ENCODE results near the gene SLC25A47. TPM values are rescaled to one million over a fixed set of nuclear protein-coding genes. Genes with fewer than 3 reads are reported as not detected.

SLC25A47 gene
- total and polyA plus RNA-seq, 2 donors (not counting 3 experiments of a cell fraction or from before 2014, with no cell fraction given), result not detected

DNA sequence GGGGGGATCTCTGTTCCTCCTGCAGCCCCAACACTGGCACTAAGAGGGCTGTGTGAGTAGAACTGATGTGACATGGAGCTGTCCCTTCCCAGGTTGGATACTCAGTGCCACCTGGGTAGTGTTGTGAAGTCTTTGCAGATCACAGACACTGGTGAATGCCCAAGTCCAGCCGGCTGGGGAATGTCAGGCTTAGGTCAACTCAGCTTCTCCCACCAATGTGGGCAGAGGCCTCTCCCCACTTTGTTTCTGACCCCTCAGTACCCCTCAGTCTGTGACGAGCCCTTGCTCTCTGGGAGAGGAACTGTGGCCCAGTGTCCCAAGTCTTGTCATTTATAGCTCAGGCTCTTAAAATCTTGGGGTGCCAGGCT is 28.2 kb upstream of the SLC25A47 start:
- POLR2A ChIA-PET, result no interaction called here
- H3K4me3 ChIP-seq (replicated peaks in 1 of 3; ENCODE audit: insufficient read depth in 1 of 3, low read depth in 1 of 3, low read length in 3 of 3), result no peak overlapping the region
- H3K79me2 ChIP-seq (ENCODE audit: control insufficient read depth, insufficient read depth, low read length), result no peaks in the 10 kb centered on the region
- FAIRE-seq, result no peak
- H3K4me1 ChIP-seq (ENCODE audit: control insufficient read depth, extremely low read depth, insufficient read depth, low read length), result no peaks in the 10 kb centered on the region
- no peak overlapping the region for H2AFZ ChIP-seq (ENCODE audit: low read depth, low read length)
- BruUV-seq (replicated peaks), result no TSS peak
- no peaks in the 10 kb centered on the region for H3K9me1 ChIP-seq (replicated peaks; ENCODE audit: control insufficient read depth, extremely low read depth, insufficient read depth, low read length)
- H3K27me3 ChIP-seq (ENCODE audit: control insufficient read depth in 2 of 2, insufficient read depth in 2 of 2, low read length in 2 of 2), result no peaks in the 10 kb centered on the region
- dilution Hi-C loops (cut with MboI; ENCODE audit: extremely low pct_ligation_motif_present, low sequenced_read_pairs), result no loop called here
- no peak overlapping the region for H3K9ac ChIP-seq (replicated peaks; ENCODE audit: extremely low read depth, insufficient read depth, low read length)
- H3K4me2 ChIP-seq (ENCODE audit: insufficient read depth, low read length), result no peak overlapping the region
- TF ChIP-seq POLR2A (IDR thresholded peaks at IDR 0.05; ENCODE audit: low read depth, low read length) (no peak), EZH2 (IDR thresholded peaks at IDR 0.05; ENCODE audit: borderline replicate concordance, low read depth, low read length, severe bottlenecking) (no peak)
- TF ChIP-seq, protein P1, sequence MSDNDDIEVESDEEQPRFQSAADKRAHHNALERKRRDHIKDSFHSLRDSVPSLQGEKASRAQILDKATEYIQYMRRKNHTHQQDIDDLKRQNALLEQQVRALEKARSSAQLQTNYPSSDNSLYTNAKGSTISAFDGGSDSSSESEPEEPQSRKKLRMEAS (IDR thresholded peaks at IDR 0.05; ENCODE audit: insufficient read depth, insufficient read length), result no peak
- H3K27ac ChIP-seq (ENCODE audit: insufficient read depth, low read depth, low read length), result no peak overlapping the region
- peaks cover 0 to 51% of the 10 kb centered on the region in 2 experiments for H3K36me3 ChIP-seq (ENCODE audit: control insufficient read depth in 2 of 2, extremely low read depth in 1 of 2, insufficient read depth in 2 of 2, low read length in 2 of 2)
- DNase-seq (ENCODE audit: low read depth, low spot score), result no peak
- intact Hi-C loops (cut with micrococcal nuclease), result no loop called here
- CTCF ChIA-PET, result interaction anchor here (5.5 kb wide), 1 partner anchor 10 kb away, joined by 28 read pairs; no protein-coding TSS in a partner anchor
- H3K9me3 ChIP-seq (replicated peaks; ENCODE audit: control insufficient read depth, insufficient read depth, low read length), result no peaks in the 10 kb centered on the region
- H4K20me1 ChIP-seq (replicated peaks; ENCODE audit: control insufficient read depth, extremely low read depth, insufficient read depth, low read length), result no peaks in the 10 kb centered on the region

DNA sequence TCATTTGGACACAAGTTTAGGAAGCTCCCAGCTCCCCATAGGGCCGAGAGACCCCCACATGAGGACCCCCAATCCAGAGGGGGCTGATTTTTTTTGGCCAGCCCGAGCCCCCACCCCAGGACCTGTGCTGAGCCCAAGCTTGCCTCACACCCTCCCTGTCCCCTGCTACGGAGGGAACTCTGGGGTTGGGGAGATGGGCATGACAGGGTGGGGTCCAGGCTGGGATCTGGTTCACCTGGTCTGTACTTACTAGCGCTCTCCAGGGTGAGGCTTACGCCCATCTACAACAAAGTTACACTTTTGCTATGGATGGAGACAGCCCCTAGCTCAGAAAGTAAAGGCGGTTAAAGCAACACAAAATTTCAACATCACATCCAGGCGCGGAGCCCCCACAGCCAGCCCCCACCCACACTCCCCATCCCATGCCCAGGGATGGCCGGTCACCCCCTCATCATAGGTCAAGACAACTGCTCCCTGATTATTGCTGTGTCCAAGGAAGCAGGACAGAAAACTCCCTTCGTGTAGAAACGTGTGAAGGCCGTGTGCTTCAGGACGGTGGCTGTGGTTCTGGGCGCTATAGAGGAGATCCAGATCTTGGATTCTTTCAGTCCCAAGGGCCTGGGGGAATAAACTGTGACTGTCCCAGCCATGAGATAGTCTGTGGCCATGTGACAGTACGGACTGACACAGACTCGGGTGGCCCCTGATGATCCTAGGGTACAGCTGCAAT is 27.6 kb upstream of the SLC25A47 start:
- Histone ChIP-seq H3K79me2 (ENCODE audit: control insufficient read depth, insufficient read depth, low read length) (no peaks in the 10 kb centered on the region), H3K27ac (ENCODE audit: insufficient read depth, low read depth, low read length) (no peak overlapping the region), H3K9me3 (replicated peaks; ENCODE audit: control insufficient read depth, insufficient read depth, low read length) (no peaks in the 10 kb centered on the region), H3K4me1 (ENCODE audit: control insufficient read depth, extremely low read depth, insufficient read depth, low read length) (no peaks in the 10 kb centered on the region), H3K4me2 (ENCODE audit: insufficient read depth, low read length) (no peak overlapping the region), H2AFZ (ENCODE audit: low read depth, low read length) (no peak overlapping the region), H4K20me1 (replicated peaks; ENCODE audit: control insufficient read depth, extremely low read depth, insufficient read depth, low read length) (no peaks in the 10 kb centered on the region), H3K9me1 (replicated peaks; ENCODE audit: control insufficient read depth, extremely low read depth, insufficient read depth, low read length) (no peaks in the 10 kb centered on the region), H3K36me3 (ENCODE audit: control insufficient read depth in 2 of 2, extremely low read depth in 1 of 2, insufficient read depth in 2 of 2, low read length in 2 of 2) (peaks cover 0 to 48% of the 10 kb centered on the region in 2 experiments), H3K4me3 (replicated peaks in 1 of 3; ENCODE audit: insufficient read depth in 1 of 3, low read depth in 1 of 3, low read length in 3 of 3) (no peak overlapping the region), H3K27me3 (ENCODE audit: control insufficient read depth in 2 of 2, insufficient read depth in 2 of 2, low read length in 2 of 2) (no peaks in the 10 kb centered on the region), H3K9ac (replicated peaks; ENCODE audit: extremely low read depth, insufficient read depth, low read length) (no peak overlapping the region)
- no peak for TF ChIP-seq FOS (IDR thresholded peaks at IDR 0.05; ENCODE audit: borderline replicate concordance, insufficient read depth, low read length)
- TF ChIP-seq JUN (IDR thresholded peaks at IDR 0.05; ENCODE audit: borderline replicate concordance, insufficient read depth, insufficient read length, low read depth), result no peak
- no peak for TF ChIP-seq EZH2 (IDR thresholded peaks at IDR 0.05; ENCODE audit: borderline replicate concordance, low read depth, low read length, severe bottlenecking)
- no peak for TF ChIP-seq GATA2 (IDR thresholded peaks at IDR 0.05; ENCODE audit: insufficient read depth, insufficient read length, low read depth, low read length)
- TF ChIP-seq, protein P2, sequence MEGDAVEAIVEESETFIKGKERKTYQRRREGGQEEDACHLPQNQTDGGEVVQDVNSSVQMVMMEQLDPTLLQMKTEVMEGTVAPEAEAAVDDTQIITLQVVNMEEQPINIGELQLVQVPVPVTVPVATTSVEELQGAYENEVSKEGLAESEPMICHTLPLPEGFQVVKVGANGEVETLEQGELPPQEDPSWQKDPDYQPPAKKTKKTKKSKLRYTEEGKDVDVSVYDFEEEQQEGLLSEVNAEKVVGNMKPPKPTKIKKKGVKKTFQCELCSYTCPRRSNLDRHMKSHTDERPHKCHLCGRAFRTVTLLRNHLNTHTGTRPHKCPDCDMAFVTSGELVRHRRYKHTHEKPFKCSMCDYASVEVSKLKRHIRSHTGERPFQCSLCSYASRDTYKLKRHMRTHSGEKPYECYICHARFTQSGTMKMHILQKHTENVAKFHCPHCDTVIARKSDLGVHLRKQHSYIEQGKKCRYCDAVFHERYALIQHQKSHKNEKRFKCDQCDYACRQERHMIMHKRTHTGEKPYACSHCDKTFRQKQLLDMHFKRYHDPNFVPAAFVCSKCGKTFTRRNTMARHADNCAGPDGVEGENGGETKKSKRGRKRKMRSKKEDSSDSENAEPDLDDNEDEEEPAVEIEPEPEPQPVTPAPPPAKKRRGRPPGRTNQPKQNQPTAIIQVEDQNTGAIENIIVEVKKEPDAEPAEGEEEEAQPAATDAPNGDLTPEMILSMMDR (IDR thresholded peaks at IDR 0.05; ENCODE audit: extremely low read depth in 1 of 2, insufficient read depth in 1 of 2, low read depth in 1 of 2, low read length in 2 of 2), result no peak
- TF ChIP-seq MYC (IDR thresholded peaks at IDR 0.05; ENCODE audit: low read depth, low read length), result no peak
- no peak for TF ChIP-seq POLR2A (IDR thresholded peaks at IDR 0.05; ENCODE audit: low read depth, low read length)
- no peak for TF ChIP-seq POLR2AphosphoS5 (IDR thresholded peaks at IDR 0.05; ENCODE audit: insufficient read depth, low read depth, low read length)
- TF ChIP-seq, protein P1 (IDR thresholded peaks at IDR 0.05; ENCODE audit: insufficient read depth, insufficient read length), result no peak
- ChIA-PET CTCF (interaction anchor here (0.5 to 5.5 kb wide), 2 partner anchors 11 to 94 kb away, joined by 3 to 28 read pairs; no protein-coding TSS in a partner anchor), POLR2A (no interaction called here)
- dilution Hi-C loops (cut with MboI; ENCODE audit: extremely low pct_ligation_motif_present, low sequenced_read_pairs), result no loop called here
- no TSS peak for BruUV-seq (replicated peaks)
- DNase-seq (ENCODE audit: low read depth, low spot score), result no peak
- no peak for FAIRE-seq
- intact Hi-C loops (cut with micrococcal nuclease), result no loop called here
